Right lobe of liver (tissue), 6 donors: Measurements from ENCODE around the gene PDCD4. TPM values are rescaled to one million over a fixed set of nuclear protein-coding genes. Genes with fewer than 3 reads are reported as not detected.

Experiments
- ATAC-seq, 4 donors: fragments of 200-7000 bp; cut with Tn5 transposase; one replicate each; pipeline ENCODE4 v1.9.1; 2020; ENCODE audit warnings: mild to moderate bottlenecking in 4 of 4, moderate library complexity in 4 of 4
- DNase-seq, 3 donors: peaks; one replicate each; pipeline ENCODE4 v3.0.0-alpha.2; 2020
- H3K27ac ChIP-seq, 3 donors: fragments of 200-600 bp; one replicate each; pipeline ENCODE4 v1.8.0; 2022
- H3K27me3 ChIP-seq, 2 donors: fragments of 200-600 bp; one replicate each; pipeline ENCODE4 v1.8.0; 2022
- H3K36me3 ChIP-seq, 4 donors: fragments of 200-600 bp; sonication (generic) in 1 of 4; one replicate each; pipeline versions ENCODE4 v1.5.1 to v1.8.0; 2017 to 2022; ENCODE audit warnings: control low read depth in 1 of 4
- H3K4me1 ChIP-seq, 4 donors: fragments of 200-600 bp; sonication (generic) in 1 of 4; one replicate each; pipeline versions ENCODE4 v1.5.1 to v1.8.0; 2017 to 2022; ENCODE audit warnings: control low read depth in 1 of 4
- H3K4me3 ChIP-seq, 3 donors: fragments of 200-600 bp; one replicate each; pipeline ENCODE4 v1.8.0; 2022
- H3K9me3 ChIP-seq, 4 donors: fragments of 200-600 bp; sonication (generic) in 1 of 4; one replicate each; pipeline versions ENCODE4 v1.5.1 to v1.8.0; 2017 to 2022; ENCODE audit warnings: control low read depth in 1 of 4
- POLR2A ChIP-seq: fragments of 450-650 bp; IDR thresholded peaks from one replicate; pipeline ENCODE4 v1.6.1; 2017; ENCODE audit warnings: antibody characterized with exemption, mild to moderate bottlenecking
- WGBS: methylation state at CpG from one replicate; pipeline ENCODE4 v1.1.6; 2018; ENCODE audit warnings: low coverage, low lambda C conversion rate; ENCODE audit not compliant: insufficient coverage; ENCODE audit errors: missing lambda C conversion rate; 5-methylcytosine and 5-hydroxymethylcytosine counted together
- intact Hi-C, 2 donors: fragments of 100-400 bp; cut with DNase I; formaldehyde crosslinking; loops; one replicate each; pipeline versions ENCODE4 v1.11.2 to v1.14.1; 2022
- total RNA-seq, 6 experiments: library from RNA; depleted of rRNA in 2 of 6; stranded (reverse); fragments of >200 nt in 2 of 6; fragmentation: NEBNext Ultra II Directional in 3 of 6; extraction: Animal tissue kit (Norgen Biotek cat#: 25700) in 3 of 6; gene quantifications; one replicate each; pipeline versions ENCODE4 v1.1.0 to v1.2.4, GENCODE V29; 2016 to 2023
- TF ChIP-seq, protein P1 (sequence below), 4 donors: fragments of 200-600 bp in 3 of 4; fragments of 450-650 bp in 1 of 4; IDR thresholded peaks; one replicate each; pipeline versions ENCODE4 v1.5.1 to v1.8.0; 2016 to 2022; ENCODE audit warnings: antibody characterized with exemption in 4 of 4, mild to moderate bottlenecking in 2 of 4
- donor health status: DM: no; HTN: yes; CAD: no.
- donor health status: DM: no; HTN: no; CAD: no.
- donor health status: DM: no; HTN: no; CAD: no.
- donor health status: DM: no; HTN: yes; CAD: no.
- donor health status: DM: no; HTN: yes; CAD: no.

Gene PDCD4
- total RNA-seq, 6 experiments from 2014 or later = 10.8 to 105 (median 32.5) TPM

DNA sequence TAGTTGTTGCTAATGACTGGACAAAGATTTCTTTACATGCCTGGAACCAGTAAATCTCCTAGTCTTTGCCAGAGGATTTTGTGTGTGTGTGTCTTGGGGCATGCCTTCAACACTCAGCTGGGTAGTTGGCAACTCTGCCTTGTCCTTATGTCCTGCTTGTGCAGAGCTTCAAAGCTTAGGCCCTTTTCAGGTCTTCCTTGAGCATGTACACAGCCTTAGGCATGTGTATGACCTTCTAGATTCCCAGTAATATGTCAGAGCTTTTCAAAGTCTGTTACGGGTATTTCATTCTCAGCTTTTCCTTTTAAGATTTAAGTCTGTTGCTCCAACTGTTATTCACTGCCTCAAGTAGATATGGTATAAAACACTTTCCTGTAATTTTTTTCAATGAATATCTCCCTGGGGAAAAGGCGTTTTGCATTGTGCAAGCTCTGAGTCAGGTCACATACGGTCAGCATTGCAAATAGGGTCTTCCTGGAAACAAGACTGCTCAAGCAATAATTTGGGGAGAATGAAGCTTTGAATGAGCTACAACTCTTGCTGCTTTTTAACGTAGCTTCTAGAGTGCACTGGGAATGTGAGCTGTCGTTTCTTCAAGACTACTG lies 73.2 kb downstream of the PDCD4 start:
- TF ChIP-seq, protein P1, sequence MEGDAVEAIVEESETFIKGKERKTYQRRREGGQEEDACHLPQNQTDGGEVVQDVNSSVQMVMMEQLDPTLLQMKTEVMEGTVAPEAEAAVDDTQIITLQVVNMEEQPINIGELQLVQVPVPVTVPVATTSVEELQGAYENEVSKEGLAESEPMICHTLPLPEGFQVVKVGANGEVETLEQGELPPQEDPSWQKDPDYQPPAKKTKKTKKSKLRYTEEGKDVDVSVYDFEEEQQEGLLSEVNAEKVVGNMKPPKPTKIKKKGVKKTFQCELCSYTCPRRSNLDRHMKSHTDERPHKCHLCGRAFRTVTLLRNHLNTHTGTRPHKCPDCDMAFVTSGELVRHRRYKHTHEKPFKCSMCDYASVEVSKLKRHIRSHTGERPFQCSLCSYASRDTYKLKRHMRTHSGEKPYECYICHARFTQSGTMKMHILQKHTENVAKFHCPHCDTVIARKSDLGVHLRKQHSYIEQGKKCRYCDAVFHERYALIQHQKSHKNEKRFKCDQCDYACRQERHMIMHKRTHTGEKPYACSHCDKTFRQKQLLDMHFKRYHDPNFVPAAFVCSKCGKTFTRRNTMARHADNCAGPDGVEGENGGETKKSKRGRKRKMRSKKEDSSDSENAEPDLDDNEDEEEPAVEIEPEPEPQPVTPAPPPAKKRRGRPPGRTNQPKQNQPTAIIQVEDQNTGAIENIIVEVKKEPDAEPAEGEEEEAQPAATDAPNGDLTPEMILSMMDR (IDR thresholded peaks at IDR 0.05) = no peak
- TF ChIP-seq POLR2A = no peak
- no peaks in the 10 kb centered on the region for H3K36me3 ChIP-seq
- intact Hi-C loops = no loop called here
- no peak for DNase-seq
- H3K4me1 ChIP-seq = peaks cover 0 to 3% (median 0%) of the 10 kb centered on the region in 4 donors
- no peaks in the 10 kb centered on the region for H3K9me3 ChIP-seq
- no peak overlapping the region for H3K4me3 ChIP-seq
- H3K27me3 ChIP-seq = no peaks in the 10 kb centered on the region
- no peak overlapping the region for H3K27ac ChIP-seq
- peak in 1 of 4 donors; percentile 37 for ATAC-seq
- WGBS = 67% methylated on average over 5 of the region's 5 CpGs

GRCh38 chr10:110946496-110946895 lies 74.8 kb downstream of the PDCD4 start:
- H3K4me3 ChIP-seq = no peak overlapping the region
- H3K27ac ChIP-seq = no peak overlapping the region
- no peak for TF ChIP-seq POLR2A
- no peak for DNase-seq
- peaks cover 0 to 3% (median 0%) of the 10 kb centered on the region in 4 donors for H3K4me1 ChIP-seq
- no peak for ATAC-seq
- intact Hi-C loops = no loop called here
- WGBS = 100% methylated on average over 1 of the region's 1 CpG
- no peaks in the 10 kb centered on the region for H3K27me3 ChIP-seq
- no peaks in the 10 kb centered on the region for H3K9me3 ChIP-seq
- H3K36me3 ChIP-seq = no peaks in the 10 kb centered on the region

DNA sequence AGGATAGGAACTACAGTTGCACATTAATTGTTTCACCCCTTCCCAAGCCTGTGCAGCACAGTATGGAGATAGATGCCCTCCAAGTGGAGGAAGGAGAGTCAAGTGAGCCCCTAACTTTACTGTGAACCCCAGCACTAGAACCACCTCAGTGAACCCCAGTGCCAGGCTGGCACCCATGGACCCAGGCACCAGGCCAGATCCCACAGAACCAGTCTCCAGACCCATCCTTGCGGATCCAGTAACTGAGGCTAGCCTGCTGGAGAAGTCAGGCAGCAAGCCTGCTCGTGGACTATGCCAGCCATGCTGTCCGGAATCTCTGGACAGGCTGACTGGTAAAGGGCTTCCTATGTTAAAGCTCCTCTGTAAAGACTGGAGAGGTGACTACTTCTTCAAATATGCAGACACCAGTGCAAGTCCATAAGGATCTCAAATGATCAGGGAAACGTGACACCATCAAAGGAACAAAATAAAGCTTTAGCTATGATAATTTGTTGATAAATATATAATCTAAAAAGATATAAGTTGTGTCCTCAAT lies 75.4 kb downstream of the PDCD4 start:
- Histone ChIP-seq H3K4me3 (no peak overlapping the region), H3K36me3 (no peaks in the 10 kb centered on the region), H3K9me3 (no peaks in the 10 kb centered on the region), H3K4me1 (peaks cover 0 to 3% (median 0%) of the 10 kb centered on the region in 4 donors), H3K27me3 (no peaks in the 10 kb centered on the region), H3K27ac (no peak overlapping the region)
- WGBS = 67% methylated on average over 3 of the region's 4 CpGs
- TF ChIP-seq, protein P1 (IDR thresholded peaks at IDR 0.05) = no peak
- no peak for TF ChIP-seq POLR2A
- ATAC-seq (peak in 1 of 4 donors; percentile 11), DNase-seq (no peak)
- intact Hi-C loops = no loop called here

Other genes with a start within 250 kb of the PDCD4 start
- gene RBM20, start 227.6 kb upstream of the PDCD4 start, total RNA-seq = under 1 TPM; 0.04 to 0.29 (median 0.06) TPM
- 10 to 100 TPM in 5 of 6 experiments, 1 to 10 TPM in 1; 9.4 to 15.7 (median 11.5) TPM for gene BBIP1, start 47.3 kb downstream of the PDCD4 start, total RNA-seq
- 10 to 100 TPM; 16.0 to 28.6 (median 22.2) TPM for gene SHOC2, start 47.7 kb downstream of the PDCD4 start, total RNA-seq
- under 1 TPM; 0.22 to 0.99 (median 0.51) TPM for gene ADRA2A, start 205.1 kb downstream of the PDCD4 start, total RNA-seq